Measurements from ENCODE around the gene RAMP2.

- TF ChIP-seq FOXM1 (IDR thresholded peaks at IDR 0.05; ENCODE audit: borderline replicate concordance) (no peak), SP1 (IDR thresholded peaks at IDR 0.05) (no peak)
Measured at GRCh38 chr17:42798383-42799380, 37.7 kb downstream of the RAMP2 start, which contains the start of the genes CNTD1 and COA3.
